Endothelial cell (in vitro differentiated cells): ENCODE results near the gene ATP6V1A. TPM values are rescaled to one million over a fixed set of nuclear protein-coding genes. Genes with fewer than 3 reads are reported as not detected.

Source experiments
- DNase-seq: peaks from one replicate; pipeline ENCODE4 v3.0.0; 2021; ENCODE audit warnings: low spot score
- H3K27ac Mint-ChIP-seq: one replicate; pipeline ENCODE4 v1.8.0; 2021; ENCODE audit warnings: mixed read lengths, inconsistent platforms; ENCODE audit not compliant: unreplicated experiment
- H3K27me3 Mint-ChIP-seq: one replicate; pipeline ENCODE4 v1.8.0; 2021; ENCODE audit warnings: mild to moderate bottlenecking, moderate library complexity, mixed read lengths, inconsistent platforms; ENCODE audit not compliant: unreplicated experiment
- H3K36me3 Mint-ChIP-seq: one replicate; pipeline ENCODE4 v1.8.0; 2021; ENCODE audit warnings: mild to moderate bottlenecking, low read depth, mixed read lengths, inconsistent platforms; ENCODE audit not compliant: unreplicated experiment
- H3K4me1 Mint-ChIP-seq: one replicate; pipeline ENCODE4 v1.8.0; 2021; ENCODE audit warnings: mild to moderate bottlenecking, mixed read lengths, inconsistent platforms; ENCODE audit not compliant: unreplicated experiment
- H3K4me3 Mint-ChIP-seq: one replicate; pipeline ENCODE4 v1.8.0; 2021; ENCODE audit warnings: mild to moderate bottlenecking, mixed read lengths, inconsistent platforms; ENCODE audit not compliant: unreplicated experiment
- H3K9me3 Mint-ChIP-seq: one replicate; pipeline ENCODE4 v1.8.0; 2021; ENCODE audit warnings: mixed read lengths, inconsistent platforms; ENCODE audit not compliant: unreplicated experiment
- total RNA-seq: library from RNA; stranded (reverse); fragmentation: NEBNext Ultra II Directional; extraction: Animal tissue kit (Norgen Biotek cat#: 25700); gene quantifications from one replicate; pipeline ENCODE4 v1.2.1, GENCODE V29; 2021; ENCODE audit not compliant: unreplicated experiment
- TF ChIP-seq, protein P1 (sequence below): fragments of 200-600 bp; sonication (generic); IDR thresholded peaks from one replicate; pipeline ENCODE4 v1.5.0; 2021; ENCODE audit warnings: antibody characterized with exemption; ENCODE audit not compliant: unreplicated experiment

Gene ATP6V1A
- total RNA-seq, 1 donor from 2014 or later: 71.3 TPM

DNA sequence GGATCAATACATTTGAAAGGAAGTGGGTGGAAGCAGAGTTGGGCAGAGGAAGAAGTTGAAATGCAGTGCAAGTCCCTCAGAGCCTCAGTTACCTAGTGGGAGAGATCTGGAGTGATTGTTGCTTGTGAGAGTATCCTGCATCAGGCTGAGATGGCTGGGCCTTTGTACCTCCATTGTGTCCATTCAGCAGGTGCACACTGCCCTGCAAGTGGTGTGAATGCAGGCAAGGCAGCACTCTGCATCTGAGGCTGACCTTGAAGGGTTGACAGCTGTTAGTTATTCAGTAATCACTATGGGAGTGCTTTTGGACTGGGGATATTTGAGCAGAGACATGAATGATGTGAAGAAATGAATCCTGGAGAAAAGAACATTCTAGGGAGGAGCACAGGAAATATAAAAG, 25.2 kb downstream of the ATP6V1A start:
- no peak for DNase-seq
- Mint-ChIP-seq H3K27ac (no peak overlapping the region), H3K4me1 (peaks cover 17% of the 10 kb centered on the region)

DNA sequence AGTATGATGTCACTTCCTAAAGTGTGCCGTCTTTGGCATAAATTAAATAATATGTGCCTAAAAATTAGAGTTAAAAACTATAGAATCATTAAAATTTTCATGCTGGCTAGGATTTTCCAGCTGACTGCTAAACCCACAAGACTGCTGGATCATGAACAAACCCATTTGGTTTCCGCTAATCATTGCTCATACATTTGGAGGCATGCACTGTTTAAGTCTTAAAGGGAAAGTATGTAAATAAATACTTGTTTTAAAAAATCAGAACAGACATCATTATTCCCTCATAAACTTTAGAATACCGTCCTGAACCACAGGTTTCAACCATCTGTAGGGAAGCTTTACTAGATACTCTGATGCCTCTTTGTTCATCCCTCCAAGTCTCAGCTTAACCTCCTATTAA, 26.5 kb downstream of the ATP6V1A start:
- Mint-ChIP-seq H3K27ac (no peak overlapping the region), H3K9me3 (no peaks in the 10 kb centered on the region), H3K4me3 (no peak overlapping the region), H3K36me3 (no peaks in the 10 kb centered on the region), H3K4me1 (peaks cover 17% of the 10 kb centered on the region), H3K27me3 (no peaks in the 10 kb centered on the region)
- TF ChIP-seq, protein P1, sequence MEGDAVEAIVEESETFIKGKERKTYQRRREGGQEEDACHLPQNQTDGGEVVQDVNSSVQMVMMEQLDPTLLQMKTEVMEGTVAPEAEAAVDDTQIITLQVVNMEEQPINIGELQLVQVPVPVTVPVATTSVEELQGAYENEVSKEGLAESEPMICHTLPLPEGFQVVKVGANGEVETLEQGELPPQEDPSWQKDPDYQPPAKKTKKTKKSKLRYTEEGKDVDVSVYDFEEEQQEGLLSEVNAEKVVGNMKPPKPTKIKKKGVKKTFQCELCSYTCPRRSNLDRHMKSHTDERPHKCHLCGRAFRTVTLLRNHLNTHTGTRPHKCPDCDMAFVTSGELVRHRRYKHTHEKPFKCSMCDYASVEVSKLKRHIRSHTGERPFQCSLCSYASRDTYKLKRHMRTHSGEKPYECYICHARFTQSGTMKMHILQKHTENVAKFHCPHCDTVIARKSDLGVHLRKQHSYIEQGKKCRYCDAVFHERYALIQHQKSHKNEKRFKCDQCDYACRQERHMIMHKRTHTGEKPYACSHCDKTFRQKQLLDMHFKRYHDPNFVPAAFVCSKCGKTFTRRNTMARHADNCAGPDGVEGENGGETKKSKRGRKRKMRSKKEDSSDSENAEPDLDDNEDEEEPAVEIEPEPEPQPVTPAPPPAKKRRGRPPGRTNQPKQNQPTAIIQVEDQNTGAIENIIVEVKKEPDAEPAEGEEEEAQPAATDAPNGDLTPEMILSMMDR: no peak
- no peak for DNase-seq

More for the DNA sequence above, 25.2 kb downstream of the ATP6V1A start:
- H3K9me3 Mint-ChIP-seq: no peaks in the 10 kb centered on the region
- no peaks in the 10 kb centered on the region for H3K36me3 Mint-ChIP-seq
- H3K4me3 Mint-ChIP-seq: no peak overlapping the region
- H3K27me3 Mint-ChIP-seq: no peaks in the 10 kb centered on the region
- TF ChIP-seq, protein P1: no peak

DNA sequence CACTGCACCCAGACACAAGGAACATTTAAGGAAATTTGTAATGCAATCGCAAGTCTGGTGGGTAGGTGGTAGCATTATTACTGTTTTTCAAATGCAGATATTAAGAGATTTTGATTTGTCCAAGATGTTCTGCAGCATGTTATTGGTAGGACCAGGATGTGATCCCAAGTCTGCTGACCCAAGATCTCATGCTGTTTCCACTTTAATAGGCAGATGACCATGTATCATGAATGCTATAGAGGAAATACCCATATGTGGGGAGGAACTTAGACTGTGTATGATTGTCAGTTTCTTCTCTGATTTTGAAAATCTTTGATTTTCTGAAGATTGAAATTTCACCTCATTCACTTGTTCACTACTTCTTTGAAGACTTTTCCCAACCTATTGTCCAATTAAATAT, 28.7 kb downstream of the ATP6V1A start:
- no peaks in the 10 kb centered on the region for H3K36me3 Mint-ChIP-seq
- no peak overlapping the region for H3K27ac Mint-ChIP-seq
- H3K4me3 Mint-ChIP-seq: no peak overlapping the region
- TF ChIP-seq, protein P1: no peak
- DNase-seq: no peak
- no peaks in the 10 kb centered on the region for H3K27me3 Mint-ChIP-seq
- H3K4me1 Mint-ChIP-seq: peaks cover 17% of the 10 kb centered on the region
- H3K9me3 Mint-ChIP-seq: no peaks in the 10 kb centered on the region

DNA sequence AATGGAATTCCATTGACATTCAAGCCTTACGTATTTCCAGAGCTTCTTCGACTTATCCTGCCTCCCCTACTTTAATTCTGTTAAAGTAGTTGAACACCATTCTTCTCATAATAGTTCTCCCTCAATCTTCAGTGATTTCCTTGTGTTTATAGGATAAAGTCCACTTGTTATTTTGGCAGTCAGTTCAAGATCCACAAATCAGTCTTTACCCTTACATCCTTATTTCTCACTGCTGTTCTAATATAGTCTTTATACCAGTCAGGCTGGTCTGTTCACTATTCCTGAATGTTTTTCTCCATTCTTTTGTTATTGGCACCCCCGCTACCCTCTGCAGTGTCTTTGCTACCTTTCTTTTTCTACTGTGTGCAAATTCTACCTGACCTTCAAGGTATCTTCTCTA, 29.7 kb downstream of the ATP6V1A start:
- no peaks in the 10 kb centered on the region for H3K9me3 Mint-ChIP-seq
- no peak overlapping the region for H3K27ac Mint-ChIP-seq
- TF ChIP-seq, protein P1: no peak
- no peak overlapping the region for H3K4me3 Mint-ChIP-seq
- H3K36me3 Mint-ChIP-seq: no peaks in the 10 kb centered on the region
- no peak for DNase-seq
- H3K27me3 Mint-ChIP-seq: no peaks in the 10 kb centered on the region
- peaks cover 17% of the 10 kb centered on the region for H3K4me1 Mint-ChIP-seq

DNA sequence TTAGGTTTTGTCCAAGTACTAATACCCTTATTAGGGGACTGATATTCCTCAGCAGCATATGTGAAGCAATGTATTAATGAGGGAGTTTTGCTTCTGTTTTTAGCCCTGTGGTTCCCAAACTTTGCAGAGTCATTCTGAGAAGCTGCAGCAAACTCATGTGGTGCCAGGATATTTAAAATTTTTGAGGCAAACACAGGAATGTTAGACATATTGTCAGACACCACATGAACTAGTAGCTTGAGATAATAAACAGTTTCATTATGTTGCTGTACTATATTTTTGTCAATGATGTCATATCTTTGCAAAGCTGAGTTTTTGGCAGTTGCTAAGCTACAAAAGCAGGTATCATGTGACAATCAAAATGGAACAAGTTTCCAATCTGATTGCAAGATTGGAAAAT, 36.6 kb downstream of the ATP6V1A start:
- Mint-ChIP-seq H3K36me3 (no peaks in the 10 kb centered on the region), H3K9me3 (no peaks in the 10 kb centered on the region), H3K27ac (peak overlapping the region; percentile 99), H3K4me1 (peaks cover 19% of the 10 kb centered on the region), H3K4me3 (no peak overlapping the region), H3K27me3 (peaks cover 3% of the 10 kb centered on the region)
- no peak for DNase-seq
- TF ChIP-seq, protein P1: no peak
